ENCODE results near the gene ATG4A.

Gene ATG4A

GRCh38 chrX:108169768-108170167 is 78.2 kb downstream of the ATG4A start:
- no peak for DNase-seq

GRCh38 chrX:108171671-108172070 is 80.1 kb downstream of the ATG4A start:
- DNase-seq, result no peak

GRCh38 chrX:108173874-108174273 is 82.3 kb downstream of the ATG4A start:
- no peak for DNase-seq

GRCh38 chrX:108177351-108178142 is 86.0 kb downstream of the ATG4A start:
- DNase-seq, result no peak

GRCh38 chrX:108178143-108178498 is 86.5 kb downstream of the ATG4A start:
- DNase-seq, result no peak

GRCh38 chrX:108186811-108187210 is 95.2 kb downstream of the ATG4A start:
- no peak for DNase-seq

- DNase-seq, result no peak
Observed at GRCh38 chrX:108198420-108198819, 106.8 kb downstream of the ATG4A start.

GRCh38 chrX:108199041-108199440 is 107.5 kb downstream of the ATG4A start:
- DNase-seq, result no peak

GRCh38 chrX:108199691-108200090 is 108.1 kb downstream of the ATG4A start:
- no peak for DNase-seq

GRCh38 chrX:108203540-108203939 is 112.0 kb downstream of the ATG4A start:
- no peak for DNase-seq

All from NCI-H1048 (cell line).